HEK293 (cell line): ENCODE measurements around the gene LY6G5B.

Source experiments
- TF ChIP-seq, protein P1 (sequence below): fragments of 450-650 bp; formaldehyde crosslinking; conservative IDR thresholded peaks from 2 replicates; pipeline ENCODE4 v1.5.1; 2016; ENCODE audit warnings: low read depth, missing biosample characterization, missing genetic modification characterization
- TF ChIP-seq, protein P2 (sequence below): fragments of 450-650 bp; formaldehyde crosslinking; IDR thresholded peaks from 2 replicates; pipeline ENCODE4 v1.5.1; 2016; ENCODE audit warnings: missing biosample characterization, missing genetic modification characterization

DNA sequence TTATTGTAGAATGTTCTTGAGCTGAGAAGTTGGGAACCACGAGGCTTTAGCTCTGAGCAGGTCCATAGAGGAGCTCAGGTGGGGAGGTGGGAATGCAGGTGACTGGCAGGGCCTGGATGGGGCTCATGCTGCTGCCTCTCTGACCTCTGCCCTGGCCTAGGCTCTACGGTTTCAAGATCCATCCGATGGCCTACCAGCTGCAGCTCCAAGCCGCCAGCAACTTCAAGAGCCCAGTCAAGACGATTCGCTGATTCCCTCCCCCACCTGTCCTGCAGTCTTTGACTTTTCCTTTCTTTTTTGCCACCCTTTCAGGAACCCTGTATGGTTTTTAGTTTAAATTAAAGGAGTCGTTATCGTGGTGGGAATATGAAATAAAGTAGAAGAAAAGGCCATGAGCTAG is at the start of gene LY6G5B:
- TF ChIP-seq, protein P1, sequence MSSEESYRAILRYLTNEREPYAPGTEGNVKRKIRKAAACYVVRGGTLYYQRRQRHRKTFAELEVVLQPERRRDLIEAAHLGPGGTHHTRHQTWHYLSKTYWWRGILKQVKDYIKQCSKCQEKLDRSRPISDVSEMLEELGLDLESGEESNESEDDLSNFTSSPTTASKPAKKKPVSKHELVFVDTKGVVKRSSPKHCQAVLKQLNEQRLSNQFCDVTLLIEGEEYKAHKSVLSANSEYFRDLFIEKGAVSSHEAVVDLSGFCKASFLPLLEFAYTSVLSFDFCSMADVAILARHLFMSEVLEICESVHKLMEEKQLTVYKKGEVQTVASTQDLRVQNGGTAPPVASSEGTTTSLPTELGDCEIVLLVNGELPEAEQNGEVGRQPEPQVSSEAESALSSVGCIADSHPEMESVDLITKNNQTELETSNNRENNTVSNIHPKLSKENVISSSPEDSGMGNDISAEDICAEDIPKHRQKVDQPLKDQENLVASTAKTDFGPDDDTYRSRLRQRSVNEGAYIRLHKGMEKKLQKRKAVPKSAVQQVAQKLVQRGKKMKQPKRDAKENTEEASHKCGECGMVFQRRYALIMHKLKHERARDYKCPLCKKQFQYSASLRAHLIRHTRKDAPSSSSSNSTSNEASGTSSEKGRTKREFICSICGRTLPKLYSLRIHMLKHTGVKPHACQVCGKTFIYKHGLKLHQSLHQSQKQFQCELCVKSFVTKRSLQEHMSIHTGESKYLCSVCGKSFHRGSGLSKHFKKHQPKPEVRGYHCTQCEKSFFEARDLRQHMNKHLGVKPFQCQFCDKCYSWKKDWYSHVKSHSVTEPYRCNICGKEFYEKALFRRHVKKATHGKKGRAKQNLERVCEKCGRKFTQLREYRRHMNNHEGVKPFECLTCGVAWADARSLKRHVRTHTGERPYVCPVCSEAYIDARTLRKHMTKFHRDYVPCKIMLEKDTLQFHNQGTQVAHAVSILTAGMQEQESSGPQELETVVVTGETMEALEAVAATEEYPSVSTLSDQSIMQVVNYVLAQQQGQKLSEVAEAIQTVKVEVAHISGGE (tag by site-specific recombination) = no peak
- TF ChIP-seq, protein P2, sequence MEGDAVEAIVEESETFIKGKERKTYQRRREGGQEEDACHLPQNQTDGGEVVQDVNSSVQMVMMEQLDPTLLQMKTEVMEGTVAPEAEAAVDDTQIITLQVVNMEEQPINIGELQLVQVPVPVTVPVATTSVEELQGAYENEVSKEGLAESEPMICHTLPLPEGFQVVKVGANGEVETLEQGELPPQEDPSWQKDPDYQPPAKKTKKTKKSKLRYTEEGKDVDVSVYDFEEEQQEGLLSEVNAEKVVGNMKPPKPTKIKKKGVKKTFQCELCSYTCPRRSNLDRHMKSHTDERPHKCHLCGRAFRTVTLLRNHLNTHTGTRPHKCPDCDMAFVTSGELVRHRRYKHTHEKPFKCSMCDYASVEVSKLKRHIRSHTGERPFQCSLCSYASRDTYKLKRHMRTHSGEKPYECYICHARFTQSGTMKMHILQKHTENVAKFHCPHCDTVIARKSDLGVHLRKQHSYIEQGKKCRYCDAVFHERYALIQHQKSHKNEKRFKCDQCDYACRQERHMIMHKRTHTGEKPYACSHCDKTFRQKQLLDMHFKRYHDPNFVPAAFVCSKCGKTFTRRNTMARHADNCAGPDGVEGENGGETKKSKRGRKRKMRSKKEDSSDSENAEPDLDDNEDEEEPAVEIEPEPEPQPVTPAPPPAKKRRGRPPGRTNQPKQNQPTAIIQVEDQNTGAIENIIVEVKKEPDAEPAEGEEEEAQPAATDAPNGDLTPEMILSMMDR = no peak
